Tongue (tissue), 3 donors: Measurements from ENCODE around the gene BRD7. TPM values are rescaled to one million over a fixed set of nuclear protein-coding genes. Genes with fewer than 3 reads are reported as not detected.
A peak's percentile ranks its signal among the peaks of the same experiment; 100 is the strongest.

ENCODE experiments used
- DNase-seq: peaks from one replicate; pipeline ENCODE4 v3.0.0-alpha.2; 2015
- small RNA-seq: library from RNA; depleted of rRNA; stranded (forward); fragments of <200 nt; gene quantifications from one replicate; pipeline ENCODE3, GENCODE V24; 2014; ENCODE audit warnings: low replicate concordance
- total RNA-seq: library from RNA; depleted of rRNA; stranded (reverse); fragments of >200 nt; gene quantifications from one replicate; pipeline ENCODE4 v1.2.3, GENCODE V29; 2014

The BRD7 gene
- total RNA-seq, 1 donor from 2014 or later = 44.2 TPM

DNA sequence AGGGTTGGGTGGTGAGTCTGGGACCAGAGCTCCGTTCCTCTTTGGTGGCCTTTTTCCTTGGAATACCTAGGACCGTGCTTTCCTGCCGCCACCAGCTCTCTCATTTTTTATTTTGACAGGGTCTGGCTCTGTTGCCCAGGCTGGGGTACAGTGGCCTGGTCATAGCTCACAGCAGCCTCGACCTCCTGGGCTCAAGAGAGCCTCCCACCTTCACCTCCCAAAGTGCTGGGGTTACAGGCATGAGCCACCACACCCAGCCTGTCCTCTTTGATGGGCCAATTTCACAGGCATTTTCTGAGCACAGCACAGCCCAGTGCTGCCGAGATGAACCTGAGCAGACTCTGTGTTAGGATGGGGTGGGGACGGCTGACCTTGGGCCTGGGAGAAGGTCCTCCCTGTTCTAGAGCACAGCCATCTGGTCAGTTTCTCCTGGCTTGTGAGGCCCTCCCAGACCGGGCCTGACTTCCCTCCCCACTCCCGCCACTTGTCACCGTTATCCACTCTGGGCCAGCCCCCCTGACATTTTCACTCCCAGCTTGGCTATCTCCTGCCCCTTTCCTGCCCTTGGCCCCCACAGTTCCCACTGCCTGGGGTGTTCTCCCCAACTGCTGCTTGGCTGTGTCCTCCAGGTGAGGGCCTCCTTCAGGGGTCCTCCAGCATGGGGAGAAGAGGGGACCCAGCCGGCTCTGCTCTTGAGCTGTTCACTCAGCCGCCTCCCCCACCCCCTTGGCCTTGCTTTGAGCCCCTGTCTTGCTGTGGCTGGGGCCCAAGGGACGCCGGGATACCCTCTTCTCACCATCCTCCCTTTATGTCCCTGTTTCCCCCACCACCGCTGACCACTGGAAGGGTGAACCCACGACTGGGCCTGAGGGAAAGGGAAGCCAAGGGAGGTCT lies 97.4 kb downstream of the BRD7 start:
- DNase-seq = no peak

GRCh38 chr16:50270510-50271147 lies 98.2 kb downstream of the BRD7 start:
- no peak for DNase-seq

GRCh38 chr16:50269769-50270509 lies 98.8 kb downstream of the BRD7 start:
- DNase-seq = no peak

DNA sequence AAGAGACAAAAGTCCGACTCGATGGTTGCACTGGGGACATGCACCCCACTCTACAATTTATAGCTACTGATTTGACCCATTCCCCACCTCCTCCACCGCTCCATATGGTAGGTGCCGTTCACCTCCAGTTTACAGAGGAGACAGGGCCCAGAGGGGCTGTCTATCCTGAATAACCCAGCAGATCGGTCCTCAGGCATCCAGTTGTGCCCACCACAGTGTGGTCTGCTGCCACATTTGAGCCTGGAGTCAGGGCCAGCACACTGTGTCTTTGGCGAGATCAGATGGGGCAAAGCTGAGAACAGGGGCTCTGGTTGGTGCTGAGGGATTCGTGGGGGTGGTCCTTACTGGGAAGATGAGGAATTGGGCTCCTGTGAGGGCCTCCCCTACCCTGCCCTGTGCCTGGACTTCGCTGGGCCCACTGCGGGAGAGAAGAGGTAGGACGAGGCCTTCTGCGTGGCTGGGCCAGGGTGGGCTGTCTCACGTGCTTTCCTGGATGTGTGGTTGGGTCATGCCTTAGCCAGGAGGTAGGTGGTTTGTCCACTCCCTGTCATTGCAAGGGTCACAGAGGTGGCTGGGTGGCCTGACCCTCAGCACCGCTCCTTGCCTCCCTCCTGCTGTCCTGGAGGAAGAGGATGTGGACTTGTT lies 99.6 kb downstream of the BRD7 start:
- no peak for DNase-seq

GRCh38 chr16:50268352-50268751 lies 100.4 kb downstream of the BRD7 start:
- peak; percentile 31 for DNase-seq

DNA sequence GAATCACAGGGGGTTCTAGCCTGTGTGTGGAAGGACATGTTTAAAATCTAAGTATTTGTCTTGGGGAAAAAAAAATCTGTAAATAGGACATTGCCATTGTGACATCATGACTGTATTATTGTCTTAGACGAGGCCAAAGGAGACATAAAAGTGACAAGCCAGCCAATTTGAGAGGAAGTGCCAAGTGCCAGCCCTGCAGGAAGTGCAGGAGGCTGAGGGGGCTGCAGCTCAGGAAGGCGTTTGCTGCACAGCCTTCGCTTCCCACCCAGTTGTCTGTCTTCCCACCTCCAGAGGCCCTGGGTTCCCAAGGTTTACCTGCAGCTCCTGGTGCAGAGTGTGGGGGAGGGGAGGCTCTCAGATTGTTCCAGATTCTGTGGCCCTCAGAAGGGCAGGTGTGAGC lies 101.1 kb downstream of the BRD7 start:
- DNase-seq = no peak

GRCh38 chr16:50267151-50267631 lies 101.6 kb downstream of the BRD7 start:
- no peak for DNase-seq

DNA sequence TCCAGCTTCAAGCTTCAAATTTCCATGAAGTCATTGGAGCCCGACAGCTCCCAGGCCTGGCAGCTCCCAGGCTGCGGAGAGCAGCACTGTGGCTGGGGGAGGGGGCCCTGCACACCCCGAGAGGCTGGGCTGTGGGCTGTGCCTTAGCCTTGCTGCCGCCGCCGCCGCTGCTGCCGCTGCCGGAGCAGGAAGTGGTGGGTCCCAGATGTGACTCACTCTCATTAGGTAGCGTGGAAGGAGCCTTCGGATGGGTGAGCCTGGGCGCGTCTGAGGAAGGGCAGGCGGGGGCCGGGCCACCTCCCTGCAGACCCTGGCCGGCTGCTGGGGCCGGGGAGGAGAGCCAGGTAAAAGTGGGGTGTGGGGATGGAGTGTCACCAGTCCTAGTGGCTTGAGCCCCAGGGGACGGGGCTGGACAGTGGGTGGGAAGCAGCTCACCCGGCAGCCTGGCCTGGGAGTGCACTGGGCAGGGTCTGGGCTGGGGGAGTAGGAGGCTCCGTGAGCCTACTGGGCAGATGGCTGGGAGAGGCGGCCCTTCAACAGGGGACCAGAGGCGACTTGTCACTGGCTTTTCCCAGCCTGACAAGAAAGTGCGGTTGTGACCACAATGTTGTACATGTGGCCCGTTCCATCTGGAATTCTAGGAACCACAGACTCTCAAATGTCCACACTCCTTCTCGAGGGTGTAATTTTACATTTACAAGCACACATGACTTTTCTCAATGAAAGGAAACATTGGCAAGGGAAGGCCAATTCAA lies 102.3 kb downstream of the BRD7 start, which contains the start of gene ADCY7:
ADCY7 (plus strand) TSS at position 215 of the 755 bp plus-strand sequence. CDS start 21,629 bp downstream, outside the sequence.
- peak; percentile 72 for DNase-seq

Small RNAs within 50 kb of the gene (small RNA-seq; reads per million reads assigned to genes)
- gene MIR6771 = not detected

Other genes with a start within 250 kb of the BRD7 start
- gene TENT4B, start 215.7 kb downstream of the BRD7 start, total RNA-seq = 10.3 TPM
- gene ADCY7, start 102.4 kb downstream of the BRD7 start, total RNA-seq = 31.0 TPM
- 15.7 TPM for gene NKD1, start 179.4 kb upstream of the BRD7 start, total RNA-seq